Measurements from ENCODE around the gene CHST11. TPM values are rescaled to one million over a fixed set of nuclear protein-coding genes. Genes with fewer than 3 reads are reported as not detected.

CHST11 gene
- total RNA-seq, 4 donors from 2014 or later = 20.8 to 56.7 (median 26.5) TPM

- Histone ChIP-seq H3K4me1 (peaks cover 0 to 5% (median 3%) of the 10 kb centered on the region in 4 donors), H3K36me3 (no peaks in the 10 kb centered on the region), H3K9me3 (peaks cover 0 to 6% (median 0%) of the 10 kb centered on the region in 4 donors), H3K27me3 (no peaks in the 10 kb centered on the region), H3K27ac (no peak overlapping the region), H3K4me3 (no peak overlapping the region)
- DNase-seq (ENCODE audit: low spot score in 2 of 2) = no peak
- no peak for TF ChIP-seq POLR2A (IDR thresholded peaks at IDR 0.05)
- TF ChIP-seq CTCF (IDR thresholded peaks at IDR 0.05) = no peak
- TF ChIP-seq EP300 (IDR thresholded peaks at IDR 0.05) = no peak
- 85 to 88% methylated on average over 4 to 5 of the region's 5 CpGs for WGBS, 2 donors
Measured at GRCh38 chr12:104567832-104568486, 111.2 kb downstream of the CHST11 start.

- no peak for DNase-seq (ENCODE audit: low spot score in 2 of 2)
- H3K4me3 ChIP-seq = no peak overlapping the region
- peaks cover 0 to 6% (median 0%) of the 10 kb centered on the region in 4 donors for H3K9me3 ChIP-seq
- H3K27me3 ChIP-seq = no peaks in the 10 kb centered on the region
- WGBS, 2 donors = 100% methylated on average over 1 of the region's 1 CpG
- TF ChIP-seq EP300 (IDR thresholded peaks at IDR 0.05) = no peak
- TF ChIP-seq POLR2A (IDR thresholded peaks at IDR 0.05) = no peak
- TF ChIP-seq CTCF (IDR thresholded peaks at IDR 0.05) = no peak
- H3K27ac ChIP-seq = no peak overlapping the region
- H3K36me3 ChIP-seq = no peaks in the 10 kb centered on the region
- peaks cover 0 to 5% (median 3%) of the 10 kb centered on the region in 4 donors for H3K4me1 ChIP-seq
Measured at GRCh38 chr12:104568487-104568868, 111.7 kb downstream of the CHST11 start.

GRCh38 chr12:104568935-104569334 lies 112.2 kb downstream of the CHST11 start:
- Histone ChIP-seq H3K4me3 (no peak overlapping the region), H3K36me3 (no peaks in the 10 kb centered on the region), H3K4me1 (peaks cover 0 to 5% (median 3%) of the 10 kb centered on the region in 4 donors), H3K27me3 (no peaks in the 10 kb centered on the region), H3K9me3 (peaks cover 0 to 6% (median 0%) of the 10 kb centered on the region in 4 donors), H3K27ac (no peak overlapping the region)
- DNase-seq (ENCODE audit: low spot score in 2 of 2) = no peak
- 75 to 88% methylated on average over 4 of the region's 4 CpGs for WGBS, 2 donors
- TF ChIP-seq CTCF (IDR thresholded peaks at IDR 0.05) (no peak), POLR2A (IDR thresholded peaks at IDR 0.05) (no peak), EP300 (IDR thresholded peaks at IDR 0.05) (no peak)

- 79 to 80% methylated on average over 8 of the region's 8 CpGs for WGBS, 2 donors
- TF ChIP-seq POLR2A (IDR thresholded peaks at IDR 0.05) (no peak), EP300 (IDR thresholded peaks at IDR 0.05) (no peak), CTCF (IDR thresholded peaks at IDR 0.05) (no peak)
- Histone ChIP-seq H3K27me3 (no peaks in the 10 kb centered on the region), H3K9me3 (peaks cover 0 to 6% (median 0%) of the 10 kb centered on the region in 4 donors), H3K36me3 (no peaks in the 10 kb centered on the region), H3K4me1 (peaks cover 0 to 5% (median 3%) of the 10 kb centered on the region in 4 donors), H3K27ac (no peak overlapping the region), H3K4me3 (no peak overlapping the region)
- DNase-seq (ENCODE audit: low spot score in 2 of 2) = peak in 1 of 2 donors; percentile 13
Measured at GRCh38 chr12:104569346-104570173, 112.8 kb downstream of the CHST11 start.
